ENCODE data around the gene NELL1.

- no peak for TF ChIP-seq CTCF (IDR thresholded peaks at IDR 0.05; ENCODE audit: low read depth, low read length, poor library complexity, severe bottlenecking)
- TF ChIP-seq EZH2phosphoT487 (IDR thresholded peaks at IDR 0.05; ENCODE audit: borderline replicate concordance, low read length), result no peak
Measured at GRCh38 chr11:20656901-20657300, 12.5 kb upstream of the NELL1 start.
